ENCODE results near the gene DNAH3.
"Not testable (repeated sequence)": the region's sequence is repeated elsewhere in the genome, so short reads cannot be mapped to it uniquely, and the experiment has no call there.

DNAH3 gene

GRCh38 chr16:20944861-20945574, 205.6 kb downstream of the DNAH3 start:
- peak; percentile 4 to 37 (median 6) for DNase-seq (ENCODE audit: low read depth in 3 of 3)

- no peak for DNase-seq (ENCODE audit: low read depth in 3 of 3)
Measured at GRCh38 chr16:20942256-20942655, 208.4 kb downstream of the DNAH3 start.

- no peak for DNase-seq (ENCODE audit: low read depth in 3 of 3)
Measured at GRCh38 chr16:20941636-20941926, 209.1 kb downstream of the DNAH3 start.

- DNase-seq (ENCODE audit: low read depth in 3 of 3) = peak in 1 of 3 experiments; percentile 5
Measured at GRCh38 chr16:20940871-20941635, 209.6 kb downstream of the DNAH3 start.

- no peak for DNase-seq (ENCODE audit: low read depth in 3 of 3)
Measured at GRCh38 chr16:20939611-20940010, 211.0 kb downstream of the DNAH3 start.

GRCh38 chr16:20938426-20938825, 212.2 kb downstream of the DNAH3 start:
- no peak for DNase-seq (ENCODE audit: low read depth in 3 of 3)

- no peak for DNase-seq (ENCODE audit: low read depth in 3 of 3)
Measured at GRCh38 chr16:20937736-20938135, 212.9 kb downstream of the DNAH3 start.

- no peak for DNase-seq (ENCODE audit: low read depth in 3 of 3)
Measured at GRCh38 chr16:20933589-20933988, 217.1 kb downstream of the DNAH3 start.

GRCh38 chr16:20931066-20931600, 219.5 kb downstream of the DNAH3 start:
- no peak for DNase-seq (ENCODE audit: low read depth in 3 of 3)

- DNase-seq (ENCODE audit: low read depth in 3 of 3) = no peak
Measured at GRCh38 chr16:20930365-20930690, 220.3 kb downstream of the DNAH3 start.

- not testable (repeated sequence) for DNase-seq (ENCODE audit: low read depth in 3 of 3)
Measured at GRCh38 chr16:20929676-20930364, 220.8 kb downstream of the DNAH3 start.

GRCh38 chr16:20928774-20929411, 221.8 kb downstream of the DNAH3 start:
- no peak for DNase-seq (ENCODE audit: low read depth in 3 of 3)

- DNase-seq (ENCODE audit: low read depth in 3 of 3) = no peak
Measured at GRCh38 chr16:20925751-20926150, 224.9 kb downstream of the DNAH3 start.

GRCh38 chr16:20923876-20924275, 226.8 kb downstream of the DNAH3 start:
- DNase-seq (ENCODE audit: low read depth in 3 of 3) = no peak

GRCh38 chr16:20920799-20921198, 229.8 kb downstream of the DNAH3 start:
- no peak for DNase-seq (ENCODE audit: low read depth in 3 of 3)

- no peak for DNase-seq (ENCODE audit: low read depth in 3 of 3)
Measured at GRCh38 chr16:20920091-20920490, 230.6 kb downstream of the DNAH3 start.

- DNase-seq (ENCODE audit: low read depth in 3 of 3) = no peak
Measured at GRCh38 chr16:20918486-20919239, 232.0 kb downstream of the DNAH3 start.

GRCh38 chr16:20916942-20917341, 233.7 kb downstream of the DNAH3 start:
- no peak for DNase-seq (ENCODE audit: low read depth in 3 of 3)

GRCh38 chr16:20916289-20916688, 234.4 kb downstream of the DNAH3 start:
- no peak for DNase-seq (ENCODE audit: low read depth in 3 of 3)

- DNase-seq (ENCODE audit: low read depth in 3 of 3) = no peak
Measured at GRCh38 chr16:20911361-20911760, 239.3 kb downstream of the DNAH3 start.

GRCh38 chr16:20910781-20911321, 239.8 kb downstream of the DNAH3 start:
- no peak for DNase-seq (ENCODE audit: low read depth in 3 of 3)
